ENCODE results near the gene ZNF850. TPM values are rescaled to one million over a fixed set of nuclear protein-coding genes. Genes with fewer than 3 reads are reported as not detected.
A peak's percentile ranks its signal among the peaks of the same experiment; 100 is the strongest.

ZNF850 gene
- total and polyA plus RNA-seq, 9 of the 15 experiments (the other 6 are each of a cell fraction or from before 2014, with no cell fraction given) = 1.2 to 13.0 (median 5.9) TPM

GRCh38 chr19:36771261-36772231 lies 1.1 kb downstream of the ZNF850 start (continued):
- TF ChIP-seq ZBTB40 (IDR thresholded peaks at IDR 0.05) (no peak), ZBTB40 (CRISPR knock-in tag; IDR thresholded peaks at IDR 0.05) (no peak), EZH2 (IDR thresholded peaks at IDR 0.05; ENCODE audit: borderline replicate concordance, low read depth, low read length) (no peak), ZNF561 (CRISPR knock-in tag; conservative IDR thresholded peaks at IDR 0.05) (no peak), IFI16 (CRISPR knock-in tag; IDR thresholded peaks at IDR 0.05) (no peak), ZNF780A (CRISPR knock-in tag; IDR thresholded peaks at IDR 0.05) (no peak), PHB (CRISPR knock-in tag; IDR thresholded peaks at IDR 0.05) (no peak), PHTF2 (CRISPR knock-in tag; IDR thresholded peaks at IDR 0.05) (no peak), ZNF445 (CRISPR knock-in tag; IDR thresholded peaks at IDR 0.05; ENCODE audit: low read depth) (no peak), ZBTB33 (CRISPR knock-in tag; IDR thresholded peaks at IDR 0.05) (no peak), ESRRA (IDR thresholded peaks at IDR 0.05; ENCODE audit: borderline replicate concordance, low read depth) (no peak), ZNF23 (CRISPR knock-in tag; IDR thresholded peaks at IDR 0.05) (no peak), PTBP1 (IDR thresholded peaks at IDR 0.05; ENCODE audit: low read depth, low read length) (0 out of 2 replicates have a peak, but pooled peaks have one; percentile 26), TCF15 (CRISPR knock-in tag; IDR thresholded peaks at IDR 0.05) (no peak), EP300 (IDR thresholded peaks at IDR 0.05; ENCODE audit: low read length) (peak; percentile 69), KDM2B (CRISPR knock-in tag; IDR thresholded peaks at IDR 0.05) (no peak)

Data from K562 (cell line).